H9 (cell line): ENCODE results near the gene MAP3K2. TPM values are rescaled to one million over a fixed set of nuclear protein-coding genes. Genes with fewer than 3 reads are reported as not detected.
A peak's percentile ranks its signal among the peaks of the same experiment; 100 is the strongest.

Experiments used
- DNase-seq: peaks from one replicate; pipeline ENCODE4 v3.0.0-alpha.2; 2017
- H2AFZ ChIP-seq: one replicate; pipeline ENCODE4 v1.6.1; 2013; ENCODE audit warnings: mild to moderate bottlenecking, low read length, control low read depth, moderate library complexity
- H2AK5ac ChIP-seq: 2 replicates; pipeline ENCODE4 v1.6.1; 2013; ENCODE audit warnings: low read length, control low read depth, mixed read lengths; ENCODE audit not compliant: insufficient read length
- H2BK120ac ChIP-seq: one replicate; pipeline ENCODE4 v1.6.1; 2013; ENCODE audit warnings: low read depth, mild to moderate bottlenecking, low read length, control low read depth, inconsistent platforms; ENCODE audit not compliant: poor library complexity, severe bottlenecking
- H2BK12ac ChIP-seq: 2 replicates; pipeline ENCODE4 v1.6.1; 2013; ENCODE audit warnings: low read length, control low read depth, mixed read lengths, low read depth; ENCODE audit not compliant: insufficient read length
- H2BK15ac ChIP-seq: 2 replicates; pipeline ENCODE4 v1.6.1; 2013; ENCODE audit warnings: low read depth, low read length, control low read depth
- H2BK20ac ChIP-seq: one replicate; pipeline ENCODE4 v1.6.1; 2013; ENCODE audit warnings: low read depth, mild to moderate bottlenecking, low read length, control low read depth, inconsistent platforms; ENCODE audit not compliant: poor library complexity, severe bottlenecking
- H2BK5ac ChIP-seq: 2 replicates; pipeline ENCODE4 v1.6.1; 2013; ENCODE audit warnings: low read length, control low read depth, mixed read lengths; ENCODE audit not compliant: insufficient read length
- H3K14ac ChIP-seq: 2 replicates; pipeline ENCODE4 v1.6.1; 2013; ENCODE audit warnings: low read length, control low read depth; ENCODE audit not compliant: insufficient read depth
- H3K18ac ChIP-seq: 2 replicates; pipeline ENCODE4 v1.6.1; 2013; ENCODE audit warnings: low read depth, mild to moderate bottlenecking, mixed read lengths, low read length, control low read depth; ENCODE audit not compliant: insufficient read length
- H3K23ac ChIP-seq: 2 replicates; pipeline ENCODE4 v1.6.1; 2013; ENCODE audit warnings: low read length, control low read depth, mixed read lengths, low read depth; ENCODE audit not compliant: insufficient read length
- H3K23me2 ChIP-seq: 2 replicates; pipeline ENCODE4 v1.6.1; 2013; ENCODE audit warnings: low read depth, mild to moderate bottlenecking, mixed read lengths, low read length, control low read depth; ENCODE audit not compliant: insufficient read length, poor library complexity, severe bottlenecking
- H3K27ac ChIP-seq: 2 replicates; pipeline ENCODE4 v1.5.1; 2013; ENCODE audit warnings: low read length, control low read depth, mixed read lengths, low read depth; ENCODE audit not compliant: insufficient read length
- H3K27me3 ChIP-seq: 2 replicates; pipeline ENCODE4 v1.6.1; 2013; ENCODE audit warnings: low read length, control low read depth, inconsistent platforms; ENCODE audit not compliant: insufficient read depth
- H3K4ac ChIP-seq: 2 replicates; pipeline ENCODE4 v1.6.1; 2013; ENCODE audit warnings: low read depth, mild to moderate bottlenecking, control low read depth, inconsistent platforms, low read length, moderate library complexity
- H3K4me1 ChIP-seq: 2 replicates; pipeline ENCODE4 v1.6.1; 2013; ENCODE audit warnings: low read length, control low read depth, inconsistent platforms; ENCODE audit not compliant: insufficient read depth
- H3K4me2 ChIP-seq: 2 replicates; pipeline ENCODE4 v1.6.1; 2013; ENCODE audit warnings: low read length, control low read depth, mixed read lengths; ENCODE audit not compliant: insufficient read length, insufficient read depth
- H3K56ac ChIP-seq: 2 replicates; pipeline ENCODE4 v1.6.1; 2013; ENCODE audit warnings: low read depth, mild to moderate bottlenecking, mixed read lengths, low read length, control low read depth; ENCODE audit not compliant: insufficient read length
- H3K79me1 ChIP-seq: 2 replicates; pipeline ENCODE4 v1.6.1; 2013; ENCODE audit warnings: low read depth, mild to moderate bottlenecking, moderate library complexity, low read length, control low read depth, inconsistent platforms; ENCODE audit not compliant: insufficient read depth, poor library complexity, severe bottlenecking
- H3K79me2 ChIP-seq: 2 replicates; pipeline ENCODE4 v1.6.1; 2013; ENCODE audit warnings: low read length, control low read depth, inconsistent platforms; ENCODE audit not compliant: insufficient read depth
- H3K9ac ChIP-seq: 2 replicates; pipeline ENCODE4 v1.6.1; 2013; ENCODE audit warnings: low read length, control low read depth, mixed read lengths; ENCODE audit not compliant: insufficient read length; ENCODE audit errors: extremely low read depth
- H3K9me3 ChIP-seq: one replicate; pipeline ENCODE4 v1.6.1; 2013; ENCODE audit warnings: low read depth, low read length, inconsistent platforms; ENCODE audit not compliant: control insufficient read depth
- H3T11ph ChIP-seq: one replicate; pipeline ENCODE4 v1.6.1; 2013; ENCODE audit warnings: mild to moderate bottlenecking, low read length, control low read depth, inconsistent platforms
- H4K20me1 ChIP-seq: one replicate; pipeline ENCODE4 v1.6.1; 2013; ENCODE audit not compliant: control insufficient read depth, insufficient read length, insufficient read depth
- H4K5ac ChIP-seq: 2 replicates; pipeline ENCODE4 v1.6.1; 2013; ENCODE audit warnings: low read depth, mild to moderate bottlenecking, mixed read lengths, low read length, control low read depth; ENCODE audit not compliant: insufficient read length
- H4K8ac ChIP-seq: replicated peaks from 2 replicates; pipeline ENCODE4 v1.6.1; 2013; ENCODE audit warnings: low read length, control low read depth, mixed read lengths, low read depth; ENCODE audit not compliant: insufficient read length
- H4K91ac ChIP-seq: 2 replicates; pipeline ENCODE4 v1.6.1; 2013; ENCODE audit warnings: low read depth, mild to moderate bottlenecking, moderate library complexity, mixed read lengths, low read length, control low read depth; ENCODE audit not compliant: insufficient read length
- H3K27ac Mint-ChIP-seq, 3 experiments: 2 replicates in 2 of 3; 3 replicates in 1 of 3; pipeline ENCODE4 v1.8.0; 2020 to 2021; ENCODE audit warnings: mixed read lengths in 3 of 3, mild to moderate bottlenecking in 1 of 3, moderate library complexity in 1 of 3
- H3K27me3 Mint-ChIP-seq: 2 replicates; pipeline ENCODE4 v1.8.0; 2021; ENCODE audit warnings: low read depth, mild to moderate bottlenecking, moderate library complexity, mixed read lengths
- H3K36me3 Mint-ChIP-seq, 3 experiments: 2 replicates in 2 of 3; 3 replicates in 1 of 3; pipeline ENCODE4 v1.8.0; 2020 to 2021; ENCODE audit warnings: low read depth in 3 of 3, mixed read lengths in 3 of 3; ENCODE audit not compliant: insufficient read depth in 1 of 3
- H3K4me1 Mint-ChIP-seq, 2 experiments: 2 replicates each; pipeline ENCODE4 v1.8.0; 2020; ENCODE audit warnings: mixed read lengths in 2 of 2
- H3K4me3 Mint-ChIP-seq, 2 experiments: 2 replicates in 1 of 2; 3 replicates in 1 of 2; pipeline ENCODE4 v1.8.0; 2020 to 2021; ENCODE audit warnings: mild to moderate bottlenecking in 2 of 2, mixed read lengths in 2 of 2, moderate library complexity in 1 of 2
- H3K9me3 Mint-ChIP-seq, 2 experiments: 2 replicates in 1 of 2; 3 replicates in 1 of 2; pipeline ENCODE4 v1.8.0; 2020; ENCODE audit warnings: mild to moderate bottlenecking in 2 of 2, mixed read lengths in 2 of 2, moderate library complexity in 1 of 2
- CTCF ChIP-seq: fragments of 200-600 bp; sonication (generic); conservative IDR thresholded peaks from 3 replicates; pipeline ENCODE4 v1.8.0; 2021; ENCODE audit warnings: antibody characterized with exemption, mild to moderate bottlenecking
- WGBS: extraction: QIAGEN DNeasy Blood & Tissue Kit; methylation state at CpG from one replicate; pipeline ENCODE4 v1.1.7; 2013; ENCODE audit warnings: missing lambda C conversion rate, low lambda C conversion rate, mixed read lengths; ENCODE audit not compliant: insufficient read length; ENCODE audit errors: extremely low coverage; 5-methylcytosine and 5-hydroxymethylcytosine counted together
- total RNA-seq: library from RNA; stranded (reverse); gene quantifications from 2 replicates; pipeline ENCODE4 v1.2.1, GENCODE V29; 2021

The MAP3K2 gene
- total RNA-seq, 1 experiment from 2014 or later, result 25.8 TPM

DNA sequence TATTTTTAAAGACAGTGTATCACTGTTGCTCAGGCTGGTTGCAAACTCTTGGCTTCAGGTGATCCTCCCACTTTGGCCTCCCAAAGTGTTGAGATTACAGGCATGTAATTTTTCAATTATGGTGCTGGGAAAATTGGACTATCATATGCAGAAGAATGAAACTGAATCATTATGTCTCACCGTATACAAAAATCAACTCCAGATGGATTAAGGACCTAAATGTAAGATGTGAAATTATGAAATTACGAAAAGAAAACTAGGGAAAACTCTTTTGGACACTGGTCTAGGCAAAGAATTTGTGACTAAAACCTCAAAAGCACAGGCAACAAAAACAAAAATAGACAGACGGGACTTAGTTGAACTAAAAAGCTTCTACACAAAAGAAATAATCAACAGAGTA, 31.2 kb downstream of the MAP3K2 start:
- no peak overlapping the region for H3K14ac ChIP-seq
- no peak overlapping the region for H2BK12ac ChIP-seq
- H4K91ac ChIP-seq, result no peak overlapping the region
- no peak for TF ChIP-seq CTCF
- H3K18ac ChIP-seq, result no peak overlapping the region
- no peaks in the 10 kb centered on the region; the same call in 1 of the 2 replicates for H3K79me2 ChIP-seq
- no peaks in the 10 kb centered on the region for H3K27me3 ChIP-seq
- H4K5ac ChIP-seq, result no peak overlapping the region
- no peak overlapping the region for H3K23ac ChIP-seq
- H2BK5ac ChIP-seq, result no peak overlapping the region
- H3K23me2 ChIP-seq, result no peaks in the 10 kb centered on the region
- no peaks in the 10 kb centered on the region for H3K27me3 Mint-ChIP-seq
- no peak overlapping the region for H2AK5ac ChIP-seq
- H3K27ac Mint-ChIP-seq, result peak overlapping the region in 1 of 3 experiments; percentile 46; a peak in 1 of 7 replicates
- H3K9me3 Mint-ChIP-seq, result peaks cover 8 to 9% of the 10 kb centered on the region in 2 experiments; a peak in 4 of 5 replicates
- H3K79me1 ChIP-seq, result no peaks in the 10 kb centered on the region
- H3K4me3 Mint-ChIP-seq, result no peak overlapping the region
- no peak overlapping the region for H3K4me2 ChIP-seq
- no CpG with 5 or more reads among the region's 3 CpGs for WGBS
- no peaks in the 10 kb centered on the region for H3K9me3 ChIP-seq
- H3K4me1 Mint-ChIP-seq, result peaks cover 23 to 25% of the 10 kb centered on the region in 2 experiments
- no peak overlapping the region for H3K9ac ChIP-seq
- no peak overlapping the region for H4K8ac ChIP-seq
- H2AFZ ChIP-seq, result no peak overlapping the region
- peaks cover 0 to 5% (median 5%) of the 10 kb centered on the region in 3 experiments; a peak in 6 of 7 replicates for H3K36me3 Mint-ChIP-seq
- H2BK15ac ChIP-seq, result no peak overlapping the region
- no peaks in the 10 kb centered on the region; the same call in 1 of the 2 replicates for H3K4me1 ChIP-seq
- H3K27ac ChIP-seq, result no peak overlapping the region
- no peak overlapping the region for H3K56ac ChIP-seq
- H2BK20ac ChIP-seq, result no peak overlapping the region
- H2BK120ac ChIP-seq, result no peak overlapping the region
- no peak overlapping the region for H3T11ph ChIP-seq
- H4K20me1 ChIP-seq, result no peaks in the 10 kb centered on the region
- no peak for DNase-seq
- no peak overlapping the region for H3K4ac ChIP-seq
